Calu3 (cell line): ENCODE measurements around the gene CBX4. TPM values are rescaled to one million over a fixed set of nuclear protein-coding genes. Genes with fewer than 3 reads are reported as not detected.

ENCODE experiments used
- BruUV-seq: library from RNA; stranded (reverse); fragments of 400-500 nt; replicated peaks from 2 replicates; lab custom pipeline; 2021; lab: Mats Ljungman, UMichigan
- CTCF ChIA-PET: fragments of 300-600 bp; sonication (Branson Sonifier 250); formaldehyde crosslinking; loops from one replicate; lab custom pipeline; 2022; ENCODE audit warnings: antibody characterized with exemption; lab: Charles Lee
- DNase-seq: peaks from one replicate; pipeline ENCODE4 v3.0.0; 2022
- H3K27ac Mint-ChIP-seq: one replicate; pipeline ENCODE4 v1.8.0; 2022; ENCODE audit warnings: mixed read lengths; ENCODE audit not compliant: unreplicated experiment
- H3K27me3 Mint-ChIP-seq: one replicate; pipeline ENCODE4 v1.8.0; 2022; ENCODE audit warnings: mixed read lengths; ENCODE audit not compliant: unreplicated experiment
- H3K36me3 Mint-ChIP-seq: one replicate; pipeline ENCODE4 v1.8.0; 2022; ENCODE audit warnings: mild to moderate bottlenecking, moderate library complexity, mixed read lengths; ENCODE audit not compliant: insufficient read depth, unreplicated experiment
- H3K4me1 Mint-ChIP-seq: one replicate; pipeline ENCODE4 v1.8.0; 2022; ENCODE audit warnings: mild to moderate bottlenecking, low read depth, mixed read lengths; ENCODE audit not compliant: unreplicated experiment
- H3K4me3 Mint-ChIP-seq: one replicate; pipeline ENCODE4 v1.8.0; 2022; ENCODE audit warnings: mild to moderate bottlenecking, low read depth, moderate library complexity, mixed read lengths; ENCODE audit not compliant: unreplicated experiment
- H3K9me3 Mint-ChIP-seq: one replicate; pipeline ENCODE4 v1.8.0; 2022; ENCODE audit warnings: low read depth, mixed read lengths; ENCODE audit not compliant: unreplicated experiment
- intact Hi-C: fragments of 100-400 bp; cut with micrococcal nuclease; formaldehyde crosslinking; loops from one replicate; pipeline ENCODE4 v1.10.0; 2022; ENCODE audit not compliant: unreplicated experiment
- total RNA-seq: library from RNA; stranded (reverse); gene quantifications from 2 replicates; pipeline ENCODE4 v1.2.3, GENCODE V29; 2022
- TF ChIP-seq, protein P1 (sequence below): fragments of 200-600 bp; IDR thresholded peaks from one replicate; pipeline ENCODE4 v1.8.0; 2022; ENCODE audit warnings: antibody characterized with exemption; ENCODE audit not compliant: unreplicated experiment

Gene CBX4
- total RNA-seq, 1 experiment from 2014 or later = 40.2 TPM

GRCh38 chr17:79834565-79835469, 4.4 kb downstream of the CBX4 start:
- CTCF ChIA-PET = interaction anchor here (0.9 to 1.2 kb wide), 2 partner anchors 10 to 24 kb away, joined by 3 read pairs; no protein-coding TSS in a partner anchor
- TF ChIP-seq, protein P1, sequence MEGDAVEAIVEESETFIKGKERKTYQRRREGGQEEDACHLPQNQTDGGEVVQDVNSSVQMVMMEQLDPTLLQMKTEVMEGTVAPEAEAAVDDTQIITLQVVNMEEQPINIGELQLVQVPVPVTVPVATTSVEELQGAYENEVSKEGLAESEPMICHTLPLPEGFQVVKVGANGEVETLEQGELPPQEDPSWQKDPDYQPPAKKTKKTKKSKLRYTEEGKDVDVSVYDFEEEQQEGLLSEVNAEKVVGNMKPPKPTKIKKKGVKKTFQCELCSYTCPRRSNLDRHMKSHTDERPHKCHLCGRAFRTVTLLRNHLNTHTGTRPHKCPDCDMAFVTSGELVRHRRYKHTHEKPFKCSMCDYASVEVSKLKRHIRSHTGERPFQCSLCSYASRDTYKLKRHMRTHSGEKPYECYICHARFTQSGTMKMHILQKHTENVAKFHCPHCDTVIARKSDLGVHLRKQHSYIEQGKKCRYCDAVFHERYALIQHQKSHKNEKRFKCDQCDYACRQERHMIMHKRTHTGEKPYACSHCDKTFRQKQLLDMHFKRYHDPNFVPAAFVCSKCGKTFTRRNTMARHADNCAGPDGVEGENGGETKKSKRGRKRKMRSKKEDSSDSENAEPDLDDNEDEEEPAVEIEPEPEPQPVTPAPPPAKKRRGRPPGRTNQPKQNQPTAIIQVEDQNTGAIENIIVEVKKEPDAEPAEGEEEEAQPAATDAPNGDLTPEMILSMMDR = peak; percentile 88
- intact Hi-C loops = loop anchor here (5.0 kb wide), 1 partner anchor 38 kb away; the partner anchor contains the start of gene CBX8

DNA sequence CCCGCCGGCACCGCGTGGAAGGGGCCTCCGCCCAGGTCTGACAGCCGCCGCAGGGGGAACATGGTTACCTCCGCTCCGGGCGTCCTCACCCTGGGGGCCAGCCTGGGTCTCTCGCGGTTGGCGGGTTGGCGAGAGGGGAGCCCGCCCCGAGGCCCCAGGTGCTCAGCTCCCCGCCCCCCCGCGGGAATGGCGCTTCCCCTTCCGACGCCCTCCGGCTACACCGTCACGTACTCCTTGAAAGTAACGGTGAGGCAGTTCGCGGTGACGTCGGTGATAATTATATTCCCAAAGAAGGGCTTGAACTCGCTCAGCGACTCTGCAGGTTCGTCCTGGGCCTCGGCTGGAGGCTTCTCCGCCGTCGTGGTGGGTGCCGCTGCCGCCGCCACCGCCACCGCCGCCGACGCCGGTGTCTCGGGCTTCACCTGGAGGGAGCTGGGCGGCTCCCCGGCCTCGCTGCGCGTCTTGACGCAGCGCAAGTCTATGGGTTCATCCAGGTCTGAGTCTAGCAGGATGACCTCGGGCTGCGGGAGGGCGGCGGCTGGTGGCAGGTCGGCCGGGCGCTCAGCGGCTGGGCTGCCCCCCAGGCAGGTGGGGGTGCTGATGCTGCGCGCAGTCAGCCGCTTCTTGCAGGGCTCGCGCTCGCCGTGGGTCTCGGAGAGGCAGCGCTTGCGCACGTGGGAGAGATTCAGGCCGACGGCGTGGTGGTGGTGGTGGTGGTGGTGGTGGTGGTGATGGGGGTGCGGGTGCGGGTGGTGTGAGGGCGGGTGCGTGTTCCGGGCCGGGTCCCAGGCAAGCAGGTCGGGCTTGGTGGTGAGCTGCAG, 5.3 kb downstream of the CBX4 start:
- BruUV-seq = no TSS peak
- no peak for DNase-seq
- Mint-ChIP-seq H3K27ac (peak overlapping the region; percentile 21), H3K36me3 (peaks cover 76% of the 10 kb centered on the region), H3K4me1 (peaks cover 35% of the 10 kb centered on the region), H3K9me3 (no peaks in the 10 kb centered on the region), H3K4me3 (peak overlapping the region; percentile 50), H3K27me3 (no peaks in the 10 kb centered on the region)
- CTCF ChIA-PET = no interaction called here
- intact Hi-C loops = no loop called here
- TF ChIP-seq, protein P1 = no peak

More at GRCh38 chr17:79834565-79835469, 4.4 kb downstream of the CBX4 start:
- Mint-ChIP-seq H3K4me3 (peak overlapping the region; percentile 50), H3K27me3 (peaks cover 5% of the 10 kb centered on the region), H3K36me3 (peaks cover 85% of the 10 kb centered on the region), H3K4me1 (peaks cover 27% of the 10 kb centered on the region), H3K9me3 (no peaks in the 10 kb centered on the region), H3K27ac (peak overlapping the region; percentile 21)
- no peak for DNase-seq
- TSS peak; percentile 0 for BruUV-seq

DNA sequence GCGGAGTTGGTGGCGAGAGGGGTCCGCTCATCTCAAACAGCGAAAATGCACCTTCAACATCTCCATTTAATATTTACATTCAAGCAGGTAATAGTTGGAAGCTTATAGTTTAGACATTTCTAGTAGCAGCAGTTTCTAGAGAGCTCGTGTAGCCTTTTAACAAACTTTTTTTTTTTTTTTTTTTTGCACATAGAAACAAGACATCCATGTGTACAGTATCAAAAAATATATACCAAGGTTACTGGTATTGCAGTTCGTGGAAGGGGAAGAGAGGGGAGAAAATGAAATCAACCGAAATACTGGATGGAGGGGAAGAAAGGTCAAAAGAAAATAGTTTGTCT, 6.2 kb downstream of the CBX4 start:
- no TSS peak for BruUV-seq
- peaks cover 38% of the 10 kb centered on the region for H3K4me1 Mint-ChIP-seq
- peak overlapping the region; percentile 40 for H3K4me3 Mint-ChIP-seq
- intact Hi-C loops = no loop called here
- CTCF ChIA-PET = interaction anchor here (0.6 to 1.2 kb wide), 3 partner anchors 36 to 1585 kb away, joined by 3 to 10 read pairs (median 3); partner anchors contain the start of gene CBX8
- peaks cover 67% of the 10 kb centered on the region for H3K36me3 Mint-ChIP-seq
- H3K27me3 Mint-ChIP-seq = no peaks in the 10 kb centered on the region
- peak overlapping the region; percentile 10 for H3K27ac Mint-ChIP-seq
- TF ChIP-seq, protein P1 = no peak
- no peaks in the 10 kb centered on the region for H3K9me3 Mint-ChIP-seq
- DNase-seq = no peak
